Fibroblast of peridontal ligament (primary cell): ENCODE results near the gene RASGEF1C.

ENCODE experiments used
- DNase-seq: peaks from one replicate; pipeline ENCODE4 v3.0.0-alpha.2; 2010; ENCODE audit errors: extremely low read depth

RASGEF1C gene

GRCh38 chr5:180179442-180180420 lies 29.3 kb downstream of the RASGEF1C start:
- no peak for DNase-seq

GRCh38 chr5:180178531-180179441 lies 30.2 kb downstream of the RASGEF1C start:
- no peak for DNase-seq

GRCh38 chr5:180176191-180176590 lies 32.8 kb downstream of the RASGEF1C start:
- no peak for DNase-seq

DNA sequence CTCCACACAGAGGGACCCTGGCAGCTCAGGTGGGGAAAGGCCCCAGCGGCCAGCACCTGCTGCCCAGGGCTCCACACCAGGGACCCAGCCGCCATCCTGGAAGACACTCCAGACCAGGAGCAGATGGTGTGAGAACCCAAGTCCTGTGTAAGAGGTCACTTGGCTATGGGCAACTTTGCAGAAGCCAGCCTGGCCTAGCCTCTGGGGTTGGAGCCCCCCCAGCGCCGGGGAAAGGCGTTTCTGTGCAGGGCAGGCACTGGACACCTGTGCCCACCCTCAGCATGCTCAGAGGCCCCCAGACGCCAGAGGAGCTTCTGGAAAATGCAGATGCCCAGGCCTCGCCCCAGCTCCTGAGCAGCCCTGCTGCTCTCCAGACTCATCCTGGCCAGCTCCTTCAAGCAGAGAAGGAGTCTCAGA lies 34.0 kb downstream of the RASGEF1C start:
- DNase-seq = no peak

DNA sequence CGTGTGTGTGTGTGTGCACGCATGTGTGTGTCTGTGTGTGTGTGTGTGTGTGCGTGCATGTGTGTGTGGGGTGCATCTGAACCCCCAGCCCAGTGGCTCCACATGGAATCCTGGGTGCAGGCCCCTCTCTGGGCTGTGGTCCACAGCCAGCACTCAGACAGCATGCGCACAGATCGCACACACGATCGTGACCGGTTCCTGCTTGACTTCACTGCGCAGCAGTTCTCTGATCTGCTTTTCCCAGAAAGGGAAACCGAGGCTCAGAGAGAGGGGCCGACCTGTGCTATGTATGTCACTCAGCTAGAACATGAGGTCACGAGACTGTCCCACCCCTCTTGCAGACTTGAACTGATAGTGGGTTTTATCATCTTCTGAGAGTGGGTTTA lies 34.4 kb downstream of the RASGEF1C start:
- DNase-seq = no peak

DNA sequence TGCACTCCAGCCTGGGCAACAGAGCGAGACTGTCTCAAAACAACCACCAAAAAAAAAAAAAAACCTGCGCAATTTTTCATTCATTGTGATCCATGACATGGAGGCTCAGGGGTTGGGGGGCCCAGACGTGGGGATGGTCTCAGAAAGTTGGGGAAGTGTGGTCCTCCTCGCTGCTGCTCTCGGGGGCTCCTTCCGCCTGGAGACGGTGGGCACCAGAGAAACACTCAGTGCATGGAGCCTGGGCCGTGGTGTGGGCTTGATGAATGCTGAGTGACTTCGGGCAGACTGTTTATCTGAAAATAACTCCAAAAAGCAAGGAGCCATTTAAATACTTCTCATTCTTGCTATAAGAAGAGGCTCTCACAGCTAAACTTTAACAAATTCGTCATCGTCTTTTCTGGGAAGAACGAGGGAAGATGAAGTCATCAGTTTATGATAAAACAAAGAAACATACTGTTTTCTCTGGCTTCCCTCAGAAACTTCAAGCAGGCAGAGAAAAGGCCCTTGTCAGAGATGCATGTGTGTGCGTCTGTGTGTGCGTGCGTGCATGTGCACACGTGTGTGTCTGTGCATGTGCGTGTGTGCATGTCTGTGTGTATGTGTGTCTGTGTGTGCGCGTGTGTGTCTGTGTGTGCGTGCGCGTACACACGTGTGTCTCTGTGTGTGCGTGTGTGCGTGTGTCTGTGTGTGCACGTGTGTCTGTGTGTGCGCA lies 35.0 kb downstream of the RASGEF1C start:
- DNase-seq = peak; percentile 32

- DNase-seq = no peak
These were observed 35.8 kb downstream of the RASGEF1C start for GRCh38 chr5:180173198-180173544.

- DNase-seq = no peak
These were observed 36.4 kb downstream of the RASGEF1C start for GRCh38 chr5:180172447-180173197.

GRCh38 chr5:180171568-180172094 lies 37.4 kb downstream of the RASGEF1C start:
- no peak for DNase-seq

- DNase-seq = no peak
These were observed 38.0 kb downstream of the RASGEF1C start for GRCh38 chr5:180170810-180171567.

- DNase-seq = no peak
These were observed 38.8 kb downstream of the RASGEF1C start for GRCh38 chr5:180170106-180170809.

- DNase-seq = no peak
These were observed 39.5 kb downstream of the RASGEF1C start for GRCh38 chr5:180169248-180170105.

DNA sequence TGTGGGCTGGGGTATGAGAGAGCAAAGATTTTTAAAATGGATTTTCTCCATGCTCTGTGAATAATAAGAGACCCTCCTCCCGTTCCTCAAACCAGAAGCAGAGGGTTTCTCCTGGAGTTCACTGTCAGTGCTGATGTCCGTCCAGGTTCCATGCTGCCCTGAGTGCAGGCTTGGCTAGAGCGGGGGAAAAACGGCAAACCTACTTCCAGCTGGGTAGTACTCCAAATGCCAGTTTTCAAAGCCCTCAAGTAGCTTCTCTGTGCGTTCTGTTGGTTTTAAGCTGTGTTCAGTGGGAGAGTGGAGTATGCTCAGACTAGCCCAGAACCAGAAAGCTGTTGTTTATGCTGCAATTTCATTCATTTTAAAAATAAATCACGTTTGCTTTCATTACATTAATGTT lies 40.3 kb downstream of the RASGEF1C start:
- no peak for DNase-seq

GRCh38 chr5:180166176-180166575 lies 42.8 kb downstream of the RASGEF1C start:
- no peak for DNase-seq

DNA sequence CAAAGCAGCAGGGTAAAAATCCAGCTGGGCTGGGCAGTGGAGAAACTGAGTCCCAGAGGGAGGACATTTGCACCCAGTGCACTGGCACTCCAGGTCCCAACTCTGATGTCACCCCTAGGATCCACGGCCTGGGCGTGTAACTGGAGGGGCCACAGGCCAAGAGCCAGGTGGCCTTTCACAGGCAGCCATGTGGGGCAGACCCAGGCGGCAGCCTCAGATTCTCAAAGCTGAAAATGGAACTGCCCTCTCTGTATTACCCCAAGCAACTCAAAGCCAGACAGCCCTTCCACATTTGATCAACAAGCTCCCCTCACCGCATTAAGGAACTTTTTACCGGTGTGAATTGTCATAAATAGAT lies 46.7 kb downstream of the RASGEF1C start:
- no peak for DNase-seq

GRCh38 chr5:180161420-180162303 lies 47.3 kb downstream of the RASGEF1C start:
- DNase-seq = no peak

- no peak for DNase-seq
These were observed 48.2 kb downstream of the RASGEF1C start for GRCh38 chr5:180160789-180161188.

DNA sequence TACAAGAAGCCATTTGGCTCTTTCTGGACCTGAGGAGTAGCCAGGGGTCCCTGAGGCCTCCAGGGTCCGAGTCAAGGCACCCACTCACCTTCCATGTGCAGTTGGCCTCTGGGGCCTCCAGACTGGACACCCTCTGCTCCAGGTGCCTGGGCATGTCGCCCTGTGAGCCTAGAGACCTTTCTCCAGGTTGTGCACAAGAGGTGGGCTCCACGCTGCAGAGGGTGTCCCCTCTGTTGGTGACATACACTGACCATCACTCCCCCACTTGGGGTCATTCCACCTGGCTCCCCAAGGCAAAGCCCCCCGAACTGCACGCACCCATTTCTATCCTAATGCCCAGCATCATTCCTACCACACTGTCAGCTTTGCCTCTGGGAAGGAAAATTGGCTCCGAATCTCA lies 48.8 kb downstream of the RASGEF1C start:
- no peak for DNase-seq
